C1 segment of cervical spinal cord (tissue), 14 donors: ENCODE results near the gene CLEC4D.
"Not testable (repeated sequence)": the region's sequence is repeated elsewhere in the genome, so short reads cannot be mapped to it uniquely, and the experiment has no call there.

ENCODE experiments used
- DNase-seq, 14 donors: peaks; one replicate each; lab custom pipeline; 2025; lab: John Stamatoyannopoulos, UW

The CLEC4D gene

GRCh38 chr12:8513256-8513655 is at the start of gene CLEC4D:
Gene CLEC4D, plus strand, starts transcription at chr12:8513503. Its CDS starts 230 bp downstream, at chr12:8513733.
- DNase-seq = no peak

- no peak for DNase-seq
These were observed 47.9 kb upstream of the CLEC4D start for GRCh38 chr12:8465301-8465996.

- no peak for DNase-seq
These were observed 47.1 kb upstream of the CLEC4D start for GRCh38 chr12:8466241-8466640.

GRCh38 chr12:8471090-8471489 is 42.2 kb upstream of the CLEC4D start:
- no peak for DNase-seq

- DNase-seq = no peak
These were observed 37.6 kb upstream of the CLEC4D start for GRCh38 chr12:8475508-8476203.

- DNase-seq = no peak
These were observed 30.7 kb upstream of the CLEC4D start for GRCh38 chr12:8482571-8483061.

GRCh38 chr12:8483079-8483478 is 30.2 kb upstream of the CLEC4D start:
- DNase-seq = no peak

- DNase-seq = no peak
These were observed 21.4 kb upstream of the CLEC4D start for GRCh38 chr12:8491646-8492530.

- peak in 2 of 14 donors; percentile 2 to 5 for DNase-seq
These were observed 20.2 kb upstream of the CLEC4D start for GRCh38 chr12:8493084-8493483.

- not testable (repeated sequence) for DNase-seq
These were observed 17.6 kb upstream of the CLEC4D start for GRCh38 chr12:8495671-8496070.

- DNase-seq = not testable (repeated sequence)
These were observed 17.2 kb upstream of the CLEC4D start for GRCh38 chr12:8496074-8496473.

- no peak for DNase-seq
These were observed 13.7 kb upstream of the CLEC4D start for GRCh38 chr12:8499616-8500015.

GRCh38 chr12:8501720-8502119 is 11.6 kb upstream of the CLEC4D start:
- no peak for DNase-seq

GRCh38 chr12:8504351-8504750 is 9.0 kb upstream of the CLEC4D start:
- DNase-seq = no peak

- no peak for DNase-seq
These were observed 5.7 kb upstream of the CLEC4D start for GRCh38 chr12:8507596-8507995.

GRCh38 chr12:8508223-8508622 is 5.1 kb upstream of the CLEC4D start:
- no peak for DNase-seq

- no peak for DNase-seq
These were observed 4.1 kb upstream of the CLEC4D start for GRCh38 chr12:8508910-8509841.

- DNase-seq = no peak
These were observed 4.7 kb downstream of the CLEC4D start for GRCh38 chr12:8517971-8518370.

GRCh38 chr12:8519171-8519570 is 5.9 kb downstream of the CLEC4D start:
- DNase-seq = no peak

GRCh38 chr12:8527250-8528130 is 14.2 kb downstream of the CLEC4D start:
- DNase-seq = no peak
